ENCODE measurements around the gene PARPBP. TPM values are rescaled to one million over a fixed set of nuclear protein-coding genes. Genes with fewer than 3 reads are reported as not detected.

PARPBP gene
- total and polyA plus RNA-seq, 4 donors: 0.32 to 24.9 (median 0.60) TPM

GRCh38 chr12:102201436-102202061 is 81.6 kb downstream of the PARPBP start (continued):
- TF ChIP-seq ZBTB33 (IDR thresholded peaks at IDR 0.05) (no peak), HNF4A (conservative IDR thresholded peaks at IDR 0.05) (no peak), FOXA2 (IDR thresholded peaks at IDR 0.05) (no peak), YY1 (IDR thresholded peaks at IDR 0.05) (no peak), TAF1 (conservative IDR thresholded peaks at IDR 0.05) (no peak), FOXA1 (IDR thresholded peaks at IDR 0.05) (no peak)

GRCh38 chr12:102202556-102202955 is 82.6 kb downstream of the PARPBP start:
- Histone ChIP-seq H3K9ac (ENCODE audit: low read depth in 1 of 2, low read length in 2 of 2) (no peak overlapping the region), H3K4me3 (ENCODE audit: low read depth in 1 of 3, low read length in 3 of 3) (no peak overlapping the region), H3K27ac (ENCODE audit: low read depth in 1 of 2, low read length in 2 of 2) (no peak overlapping the region), H3K36me3 (ENCODE audit: control insufficient read depth in 4 of 4, insufficient read depth in 3 of 4, low read depth in 1 of 4, low read length in 3 of 4) (no peaks in the 10 kb centered on the region), H3K9me3 (ENCODE audit: control insufficient read depth in 4 of 4, low read length in 3 of 4) (no peaks in the 10 kb centered on the region), H3K27me3 (ENCODE audit: control insufficient read depth in 4 of 4, insufficient read depth in 4 of 4, low read length in 3 of 4) (no peaks in the 10 kb centered on the region), H3K4me1 (ENCODE audit: control insufficient read depth in 4 of 4, insufficient read depth in 4 of 4, low read length in 3 of 4) (no peaks in the 10 kb centered on the region)
- 89% methylated on average over 4 of the region's 4 CpGs for WGBS
- TF ChIP-seq HNF4A (conservative IDR thresholded peaks at IDR 0.05) (no peak), SP1 (IDR thresholded peaks at IDR 0.05) (no peak), YY1 (IDR thresholded peaks at IDR 0.05) (no peak), NR2F2 (IDR thresholded peaks at IDR 0.05) (no peak), ATF3 (IDR thresholded peaks at IDR 0.05) (no peak), TAF1 (conservative IDR thresholded peaks at IDR 0.05) (no peak), ZBTB33 (IDR thresholded peaks at IDR 0.05) (no peak), FOXA2 (IDR thresholded peaks at IDR 0.05) (no peak), RXRA (IDR thresholded peaks at IDR 0.05) (no peak)
- DNase-seq (ENCODE audit: low spot score): no peak

GRCh38 chr12:102204025-102204424 is 84.0 kb downstream of the PARPBP start:
- H3K9ac ChIP-seq (ENCODE audit: low read depth in 1 of 2, low read length in 2 of 2): no peak overlapping the region
- WGBS: 96% methylated on average over 2 of the region's 2 CpGs
- H3K4me1 ChIP-seq (ENCODE audit: control insufficient read depth in 4 of 4, insufficient read depth in 4 of 4, low read length in 3 of 4): no peaks in the 10 kb centered on the region
- peaks cover 0 to 6% (median 0%) of the 10 kb centered on the region in 4 donors for H3K9me3 ChIP-seq (ENCODE audit: control insufficient read depth in 4 of 4, low read length in 3 of 4)
- no peak for TF ChIP-seq GABPA (IDR thresholded peaks at IDR 0.05 in 1 of 2, conservative IDR thresholded peaks at IDR 0.05 in 1 of 2)
- no peak for TF ChIP-seq JUND (IDR thresholded peaks at IDR 0.05)
- TF ChIP-seq RAD21 (IDR thresholded peaks at IDR 0.05): no peak
- H3K27ac ChIP-seq (ENCODE audit: low read depth in 1 of 2, low read length in 2 of 2): no peak overlapping the region
- DNase-seq (ENCODE audit: low spot score): no peak
- H3K4me3 ChIP-seq (ENCODE audit: low read depth in 1 of 3, low read length in 3 of 3): no peak overlapping the region
- no peaks in the 10 kb centered on the region for H3K36me3 ChIP-seq (ENCODE audit: control insufficient read depth in 4 of 4, insufficient read depth in 3 of 4, low read depth in 1 of 4, low read length in 3 of 4)
- H3K27me3 ChIP-seq (ENCODE audit: control insufficient read depth in 4 of 4, insufficient read depth in 4 of 4, low read length in 3 of 4): no peaks in the 10 kb centered on the region

All from liver (tissue), 9 donors.